Measurements from ENCODE around the gene UXT. TPM values are rescaled to one million over a fixed set of nuclear protein-coding genes. Genes with fewer than 3 reads are reported as not detected.

UXT gene
- polyA plus RNA-seq, 1 of the 3 experiments (the other 2 are of a cell fraction), result 205 TPM

DNA sequence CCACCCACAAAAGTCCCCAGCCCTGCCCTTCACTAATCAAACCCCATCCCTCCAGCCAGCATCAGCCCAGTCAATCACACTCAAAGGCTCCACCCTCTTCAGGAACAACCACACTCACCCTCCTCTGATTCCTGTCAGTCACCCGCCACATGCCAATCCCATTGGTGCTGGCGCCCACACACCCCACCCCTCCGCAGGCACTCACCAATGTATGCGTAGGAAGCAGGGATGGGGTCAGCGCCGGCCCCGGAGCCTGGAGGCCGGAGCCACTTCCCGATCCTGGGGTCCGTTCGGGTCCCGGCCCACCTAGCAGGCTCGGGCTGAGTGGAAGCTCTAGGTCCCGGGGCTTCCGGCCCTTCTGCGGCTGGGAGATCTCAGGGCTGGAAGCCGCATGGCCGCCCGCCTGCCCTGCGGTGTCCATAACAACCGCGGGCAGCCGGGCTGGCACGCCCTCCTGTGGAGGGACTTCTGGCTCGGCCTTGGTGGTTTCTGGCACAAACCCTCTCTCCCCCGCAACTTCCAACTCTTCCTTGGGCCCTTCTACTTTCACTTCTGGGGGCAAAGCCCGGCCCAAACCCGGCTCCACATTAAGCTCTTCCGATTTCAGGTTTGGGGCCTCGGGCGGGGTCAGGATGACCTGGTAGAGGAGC, 21.3 kb downstream of the UXT start:
- no peaks in the 10 kb centered on the region for H4K20me1 ChIP-seq (ENCODE audit: insufficient read depth)

GRCh38 chrX:47634871-47635575, 24.0 kb downstream of the UXT start:
- Histone ChIP-seq H4K20me1 (ENCODE audit: insufficient read depth) (no peaks in the 10 kb centered on the region), H3K4me2 (no peak overlapping the region), H3K79me2 (ENCODE audit: insufficient read depth) (no peaks in the 10 kb centered on the region), H3K9ac (no peak overlapping the region), H3K4me1 (ENCODE audit: control insufficient read depth in 1 of 2, insufficient read depth in 2 of 2, low read depth in 1 of 2, low read length in 1 of 2) (no peaks in the 10 kb centered on the region), H3K9me2 (no peaks in the 10 kb centered on the region), H3K9me3 (no peaks in the 10 kb centered on the region), H3K36me3 (replicated peaks in 1 of 2; ENCODE audit: control insufficient read depth in 1 of 2, insufficient read depth in 2 of 2, low read length in 1 of 2) (peaks cover 5 to 17% of the 10 kb centered on the region in 2 experiments), H3K4me3 (ENCODE audit: low read depth in 2 of 2, low read length in 1 of 2) (no peak overlapping the region), H3K27ac (ENCODE audit: low read depth in 2 of 2, low read length in 1 of 2) (no peak overlapping the region), H2AFZ (ENCODE audit: low read depth) (no peak overlapping the region), H3K27me3 (ENCODE audit: insufficient read depth) (no peaks in the 10 kb centered on the region; the same call in 1 of the 2 replicates), H3F3A (replicated peaks; ENCODE audit: insufficient read depth) (no peaks in the 10 kb centered on the region)
- no peak for DNase-seq
- CTCF ChIA-PET, result interaction anchor here (0.8 kb wide), 1 partner anchor 10 kb away, joined by 3 read pairs; no protein-coding TSS in a partner anchor
- TF ChIP-seq, protein P1, sequence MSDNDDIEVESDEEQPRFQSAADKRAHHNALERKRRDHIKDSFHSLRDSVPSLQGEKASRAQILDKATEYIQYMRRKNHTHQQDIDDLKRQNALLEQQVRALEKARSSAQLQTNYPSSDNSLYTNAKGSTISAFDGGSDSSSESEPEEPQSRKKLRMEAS (IDR thresholded peaks at IDR 0.05; ENCODE audit: low read depth), result no peak
- TF ChIP-seq SIN3A (IDR thresholded peaks at IDR 0.05; ENCODE audit: borderline replicate concordance, low read depth, low read length) (no peak), GATA2 (CRISPR knock-in tag; IDR thresholded peaks at IDR 0.05) (no peak), MEF2A (IDR thresholded peaks at IDR 0.05; ENCODE audit: borderline replicate concordance, low read depth) (no peak), TCF12 (IDR thresholded peaks at IDR 0.05) (no peak), NRF1 (IDR thresholded peaks at IDR 0.05; ENCODE audit: low read depth, low read length) (no peak), USF1 (IDR thresholded peaks at IDR 0.05; ENCODE audit: borderline replicate concordance, low read depth) (no peak), RAD21 (IDR thresholded peaks at IDR 0.05; ENCODE audit: low read length) (no peak), TAF1 (IDR thresholded peaks at IDR 0.05; ENCODE audit: borderline replicate concordance, low read depth, low read length) (no peak), GABPA (IDR thresholded peaks at IDR 0.05; ENCODE audit: low read depth) (no peak)
- POLR2A ChIA-PET, result no interaction called here
- 58% methylated on average over 16 of the region's 16 CpGs for WGBS (ENCODE audit: low lambda C conversion rate)

More for the DNA sequence above, 21.3 kb downstream of the UXT start:
- Histone ChIP-seq H3K27me3 (ENCODE audit: insufficient read depth) (no peaks in the 10 kb centered on the region; the same call in 1 of the 2 replicates), H3K4me2 (no peak overlapping the region), H3K36me3 (replicated peaks in 1 of 2; ENCODE audit: control insufficient read depth in 1 of 2, insufficient read depth in 2 of 2, low read length in 1 of 2) (peaks cover 14 to 28% of the 10 kb centered on the region in 2 experiments), H3K9me2 (no peaks in the 10 kb centered on the region), H2AFZ (ENCODE audit: low read depth) (no peak overlapping the region), H3K9me3 (no peaks in the 10 kb centered on the region), H3K9ac (no peak overlapping the region), H3K79me2 (ENCODE audit: insufficient read depth) (no peaks in the 10 kb centered on the region), H3F3A (replicated peaks; ENCODE audit: insufficient read depth) (no peaks in the 10 kb centered on the region), H3K4me1 (ENCODE audit: control insufficient read depth in 1 of 2, insufficient read depth in 2 of 2, low read depth in 1 of 2, low read length in 1 of 2) (no peaks in the 10 kb centered on the region), H3K4me3 (ENCODE audit: low read depth in 2 of 2, low read length in 1 of 2) (peak overlapping the region in 1 of 2 experiments; percentile 15; a peak in 1 of 4 replicates), H3K27ac (ENCODE audit: low read depth in 2 of 2, low read length in 1 of 2) (no peak overlapping the region)
- DNase-seq, result no peak
- 67% methylated on average over 17 of the region's 31 CpGs for WGBS (ENCODE audit: low lambda C conversion rate)
- ChIA-PET POLR2A (no interaction called here), CTCF (no interaction called here)
- TF ChIP-seq TAF1 (IDR thresholded peaks at IDR 0.05; ENCODE audit: borderline replicate concordance, low read depth, low read length) (no peak), PBX3 (IDR thresholded peaks at IDR 0.05) (peak; percentile 71), GATA2 (CRISPR knock-in tag; IDR thresholded peaks at IDR 0.05) (no peak), GABPA (IDR thresholded peaks at IDR 0.05; ENCODE audit: low read depth) (no peak), EP300 (IDR thresholded peaks at IDR 0.05; ENCODE audit: borderline replicate concordance in 1 of 2, low read depth in 1 of 2, low read length in 1 of 2) (no peak)

Measured in SK-N-SH (cell line).